Neural cell (in vitro differentiated cells): ENCODE data around the gene RNU11. TPM values are rescaled to one million over a fixed set of nuclear protein-coding genes. Genes with fewer than 3 reads are reported as not detected.
"Not testable (repeated sequence)": the region's sequence is repeated elsewhere in the genome, so short reads cannot be mapped to it uniquely, and the experiment has no call there.

ENCODE experiments used
- H2AFZ ChIP-seq: fragments of 200-600, 300-800 bp; sonication (generic), shearing (Covaris generic); 2 replicates; pipeline ENCODE4 v1.6.0; 2014; ENCODE audit warnings: low read depth, mild to moderate bottlenecking, antibody characterized with exemption, low read length, moderate library complexity
- H3F3A ChIP-seq: fragments of 200-600 bp; shearing (Covaris generic); 2 replicates; pipeline ENCODE4 v1.6.1; 2016; ENCODE audit warnings: mild to moderate bottlenecking, moderate library complexity, mixed read lengths, antibody characterized with exemption, low read length; ENCODE audit not compliant: insufficient read depth, poor library complexity, severe bottlenecking
- H3K27ac ChIP-seq: fragments of 200-600, 300-800 bp; sonication (generic), shearing (Covaris generic); 2 replicates; pipeline ENCODE4 v1.5.1; 2014; ENCODE audit warnings: mild to moderate bottlenecking, low read length, moderate library complexity
- H3K27me3 ChIP-seq: fragments of 300-800, 200-600 bp; sonication (generic), shearing (Covaris generic); 2 replicates; pipeline ENCODE4 v1.6.0; 2014; ENCODE audit warnings: mild to moderate bottlenecking, low read depth, low read length, moderate library complexity; ENCODE audit not compliant: insufficient read depth
- H3K36me3 ChIP-seq: fragments of 300-800, 200-600 bp; sonication (generic), shearing (Covaris generic); 2 replicates; pipeline ENCODE4 v1.5.1; 2014; ENCODE audit warnings: mild to moderate bottlenecking, antibody characterized with exemption, low read length, moderate library complexity; ENCODE audit not compliant: insufficient read depth
- H3K4me2 ChIP-seq: fragments of 300-800, 200-600 bp; sonication (generic), shearing (Covaris generic); 2 replicates; pipeline ENCODE4 v1.6.0; 2014; ENCODE audit warnings: mild to moderate bottlenecking, low read length
- H3K4me3 ChIP-seq: fragments of 300-800, 200-600 bp; sonication (generic), shearing (Covaris generic); 2 replicates; pipeline ENCODE4 v1.5.1; 2014; ENCODE audit warnings: mild to moderate bottlenecking, low read length, moderate library complexity
- H3K79me2 ChIP-seq: fragments of 200-600 bp; shearing (Covaris generic); replicated peaks from 2 replicates; pipeline ENCODE4 v1.6.0; 2014; ENCODE audit warnings: mild to moderate bottlenecking, low read length, moderate library complexity; ENCODE audit not compliant: insufficient read depth
- H3K9ac ChIP-seq: fragments of 300-800, 200-600 bp; sonication (generic), shearing (Covaris generic); 2 replicates; pipeline ENCODE4 v1.6.1; 2016; ENCODE audit warnings: mild to moderate bottlenecking, low read length, mixed read lengths
- H3K9me2 ChIP-seq: fragments of 200-600 bp; shearing (Covaris generic); 2 replicates; pipeline ENCODE4 v1.6.1; 2016; ENCODE audit warnings: mild to moderate bottlenecking, low read length, mixed read lengths; ENCODE audit not compliant: insufficient read depth
- H3K9me3 ChIP-seq: fragments of 200-600, 300-800 bp; sonication (generic), shearing (Covaris generic); 2 replicates; pipeline ENCODE4 v1.6.1; 2016; ENCODE audit warnings: mild to moderate bottlenecking, mixed run types, low read length, moderate library complexity, mixed read lengths
- H4K20me1 ChIP-seq: fragments of 200-600 bp; shearing (Covaris generic); 2 replicates; pipeline ENCODE4 v1.6.1; 2016; ENCODE audit warnings: mild to moderate bottlenecking, mixed run types; ENCODE audit not compliant: insufficient read depth
- EP300 ChIP-seq: fragments of 450-650 bp; conservative IDR thresholded peaks from 2 replicates; pipeline ENCODE4 v1.6.1; 2014; ENCODE audit warnings: antibody characterized with exemption, mild to moderate bottlenecking, moderate library complexity; ENCODE audit not compliant: poor library complexity, severe bottlenecking
- EZH2 ChIP-seq: fragments of 200-600, 300-800 bp; shearing (Covaris generic), sonication (generic); IDR thresholded peaks from 2 replicates; pipeline ENCODE4 v1.6.1; 2014; ENCODE audit warnings: antibody characterized with exemption, low read length, borderline replicate concordance, mild to moderate bottlenecking; ENCODE audit not compliant: insufficient read depth, poor library complexity, severe bottlenecking
- MXI1 ChIP-seq: fragments of 450-650 bp; conservative IDR thresholded peaks from 2 replicates; pipeline ENCODE4 v1.6.1; 2014; ENCODE audit warnings: antibody characterized with exemption, mild to moderate bottlenecking; ENCODE audit not compliant: poor library complexity, severe bottlenecking
- POLR2AphosphoS5 ChIP-seq: IDR thresholded peaks from 2 replicates; pipeline ENCODE4 v1.6.1; 2012
- RAD21 ChIP-seq: fragments of 450-650 bp; conservative IDR thresholded peaks from 2 replicates; pipeline ENCODE4 v1.6.1; 2014; ENCODE audit warnings: antibody characterized with exemption, mild to moderate bottlenecking, moderate library complexity
- SMC3 ChIP-seq: fragments of 450-650 bp; conservative IDR thresholded peaks from 2 replicates; pipeline ENCODE4 v1.6.1; 2014; ENCODE audit warnings: antibody characterized with exemption, mild to moderate bottlenecking, moderate library complexity; ENCODE audit not compliant: poor library complexity
- TAF1 ChIP-seq: IDR thresholded peaks from 2 replicates; pipeline ENCODE4 v1.6.1; 2012; ENCODE audit warnings: low read depth
- polyA plus RNA-seq: library from polyadenylated mRNA; depleted of rRNA; stranded (reverse); fragments of >200 nt; gene quantifications from 2 replicates; pipeline ENCODE4 v1.2.3, GENCODE V29; 2014
- TF ChIP-seq, protein P1 (sequence below): IDR thresholded peaks from 2 replicates; pipeline ENCODE4 v1.6.1; 2012; ENCODE audit warnings: borderline replicate concordance
- TF ChIP-seq, protein P2 (sequence below): fragments of 450-650 bp; IDR thresholded peaks from 2 replicates; pipeline ENCODE4 v1.5.1; 2014; ENCODE audit warnings: antibody characterized with exemption, mild to moderate bottlenecking, moderate library complexity; ENCODE audit not compliant: poor library complexity, severe bottlenecking

Gene RNU11
- polyA plus RNA-seq, 1 donor from 2014 or later = not detected

DNA sequence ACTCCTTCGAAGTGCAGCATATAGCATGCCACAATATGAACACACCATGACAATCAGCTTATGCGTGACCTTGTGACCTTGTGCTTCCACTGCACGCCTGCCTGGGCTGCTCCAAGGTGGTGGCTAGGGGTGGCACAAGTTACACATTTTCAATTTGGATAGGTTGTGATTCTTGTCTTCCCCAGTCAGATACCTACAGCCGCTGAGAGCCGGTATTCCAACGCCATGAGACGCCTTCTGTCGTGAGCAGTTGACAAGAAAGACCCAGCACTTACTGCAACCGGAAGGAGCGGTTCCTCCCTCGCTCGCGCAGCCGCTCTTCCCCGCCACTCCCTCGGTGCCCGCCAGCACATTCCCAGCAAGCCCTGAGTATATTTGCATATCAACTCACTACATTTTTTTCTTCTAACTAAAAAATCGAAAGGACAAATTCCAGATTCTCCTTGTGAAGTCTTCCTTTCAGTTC is 359 bp upstream of the RNU11 start:
- Histone ChIP-seq H3K9me2 (no peaks in the 10 kb centered on the region), H3K4me3 (peak overlapping the region; percentile 60), H3K36me3 (no peaks in the 10 kb centered on the region), H3K9me3 (no peaks in the 10 kb centered on the region), H3K27ac (peak overlapping the region; percentile 96), H4K20me1 (no peaks in the 10 kb centered on the region), H3K27me3 (no peaks in the 10 kb centered on the region), H3F3A (peaks cover 8% of the 10 kb centered on the region), H3K4me2 (peak overlapping the region; percentile 47), H2AFZ (peak overlapping the region; percentile 51), H3K79me2 (no peaks in the 10 kb centered on the region), H3K9ac (peak overlapping the region; percentile 76)
- TF ChIP-seq MXI1 (peak; percentile 22), RAD21 (no peak), POLR2AphosphoS5 (no peak), SMC3 (no peak), TAF1 (peak; percentile 80), EP300 (no peak), EZH2 (no peak)
- TF ChIP-seq, protein P1, sequence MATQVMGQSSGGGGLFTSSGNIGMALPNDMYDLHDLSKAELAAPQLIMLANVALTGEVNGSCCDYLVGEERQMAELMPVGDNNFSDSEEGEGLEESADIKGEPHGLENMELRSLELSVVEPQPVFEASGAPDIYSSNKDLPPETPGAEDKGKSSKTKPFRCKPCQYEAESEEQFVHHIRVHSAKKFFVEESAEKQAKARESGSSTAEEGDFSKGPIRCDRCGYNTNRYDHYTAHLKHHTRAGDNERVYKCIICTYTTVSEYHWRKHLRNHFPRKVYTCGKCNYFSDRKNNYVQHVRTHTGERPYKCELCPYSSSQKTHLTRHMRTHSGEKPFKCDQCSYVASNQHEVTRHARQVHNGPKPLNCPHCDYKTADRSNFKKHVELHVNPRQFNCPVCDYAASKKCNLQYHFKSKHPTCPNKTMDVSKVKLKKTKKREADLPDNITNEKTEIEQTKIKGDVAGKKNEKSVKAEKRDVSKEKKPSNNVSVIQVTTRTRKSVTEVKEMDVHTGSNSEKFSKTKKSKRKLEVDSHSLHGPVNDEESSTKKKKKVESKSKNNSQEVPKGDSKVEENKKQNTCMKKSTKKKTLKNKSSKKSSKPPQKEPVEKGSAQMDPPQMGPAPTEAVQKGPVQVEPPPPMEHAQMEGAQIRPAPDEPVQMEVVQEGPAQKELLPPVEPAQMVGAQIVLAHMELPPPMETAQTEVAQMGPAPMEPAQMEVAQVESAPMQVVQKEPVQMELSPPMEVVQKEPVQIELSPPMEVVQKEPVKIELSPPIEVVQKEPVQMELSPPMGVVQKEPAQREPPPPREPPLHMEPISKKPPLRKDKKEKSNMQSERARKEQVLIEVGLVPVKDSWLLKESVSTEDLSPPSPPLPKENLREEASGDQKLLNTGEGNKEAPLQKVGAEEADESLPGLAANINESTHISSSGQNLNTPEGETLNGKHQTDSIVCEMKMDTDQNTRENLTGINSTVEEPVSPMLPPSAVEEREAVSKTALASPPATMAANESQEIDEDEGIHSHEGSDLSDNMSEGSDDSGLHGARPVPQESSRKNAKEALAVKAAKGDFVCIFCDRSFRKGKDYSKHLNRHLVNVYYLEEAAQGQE = peak; percentile 52
- TF ChIP-seq, protein P2, sequence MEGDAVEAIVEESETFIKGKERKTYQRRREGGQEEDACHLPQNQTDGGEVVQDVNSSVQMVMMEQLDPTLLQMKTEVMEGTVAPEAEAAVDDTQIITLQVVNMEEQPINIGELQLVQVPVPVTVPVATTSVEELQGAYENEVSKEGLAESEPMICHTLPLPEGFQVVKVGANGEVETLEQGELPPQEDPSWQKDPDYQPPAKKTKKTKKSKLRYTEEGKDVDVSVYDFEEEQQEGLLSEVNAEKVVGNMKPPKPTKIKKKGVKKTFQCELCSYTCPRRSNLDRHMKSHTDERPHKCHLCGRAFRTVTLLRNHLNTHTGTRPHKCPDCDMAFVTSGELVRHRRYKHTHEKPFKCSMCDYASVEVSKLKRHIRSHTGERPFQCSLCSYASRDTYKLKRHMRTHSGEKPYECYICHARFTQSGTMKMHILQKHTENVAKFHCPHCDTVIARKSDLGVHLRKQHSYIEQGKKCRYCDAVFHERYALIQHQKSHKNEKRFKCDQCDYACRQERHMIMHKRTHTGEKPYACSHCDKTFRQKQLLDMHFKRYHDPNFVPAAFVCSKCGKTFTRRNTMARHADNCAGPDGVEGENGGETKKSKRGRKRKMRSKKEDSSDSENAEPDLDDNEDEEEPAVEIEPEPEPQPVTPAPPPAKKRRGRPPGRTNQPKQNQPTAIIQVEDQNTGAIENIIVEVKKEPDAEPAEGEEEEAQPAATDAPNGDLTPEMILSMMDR = peak; percentile 9

DNA sequence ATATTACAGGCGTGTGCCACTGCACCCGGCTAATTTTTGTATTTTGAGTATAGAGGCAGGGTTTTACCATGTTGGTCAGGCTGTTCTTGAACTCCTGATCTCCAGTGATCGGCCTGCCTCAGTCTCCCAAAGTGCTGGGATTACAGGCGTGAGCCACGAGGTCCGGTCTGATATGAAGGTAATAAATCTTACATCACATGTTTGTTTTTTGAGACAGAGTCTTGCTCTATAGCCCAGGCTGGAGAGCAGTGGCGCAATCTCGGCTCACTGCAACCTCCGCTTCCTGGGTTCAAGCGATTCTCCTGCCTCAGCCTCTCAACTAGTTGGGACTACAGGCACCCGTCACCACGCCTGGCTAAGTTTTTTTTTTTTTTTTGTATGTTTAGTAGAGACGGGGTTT is 4.7 kb downstream of the RNU11 start:
- H3K79me2 ChIP-seq, H3F3A ChIP-seq: not testable (repeated sequence)

DNA sequence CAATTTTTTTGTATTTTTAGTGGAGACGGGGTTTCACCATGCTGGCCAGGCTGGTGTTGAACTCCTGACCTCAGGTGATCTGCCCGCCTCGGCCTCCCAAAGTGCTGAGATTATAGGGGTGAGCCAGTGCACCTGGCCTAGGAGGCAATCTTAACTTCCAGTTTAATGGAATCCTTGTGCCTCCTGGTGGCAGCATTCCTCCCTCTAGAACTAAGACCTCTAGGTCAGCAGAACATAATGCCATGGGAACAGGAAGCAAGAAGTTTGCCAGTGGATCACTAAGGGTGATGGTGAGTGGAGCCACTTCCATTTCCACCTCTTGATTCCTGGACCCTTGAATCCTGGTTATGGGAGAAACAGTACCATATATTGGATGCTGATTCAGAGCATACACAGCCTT is 5.5 kb downstream of the RNU11 start:
- not testable (repeated sequence) for H3K9ac ChIP-seq, H3K9me3 ChIP-seq, H3K36me3 ChIP-seq, H3F3A ChIP-seq, H3K4me2 ChIP-seq, H3K27ac ChIP-seq, H3K27me3 ChIP-seq, H2AFZ ChIP-seq, H3K79me2 ChIP-seq, H4K20me1 ChIP-seq, H3K4me3 ChIP-seq, H3K9me2 ChIP-seq

More for the DNA sequence above, 4.7 kb downstream of the RNU11 start:
- not testable (repeated sequence) for H3K27me3 ChIP-seq, H3K4me2 ChIP-seq, H3K36me3 ChIP-seq, H3K4me3 ChIP-seq, H3K27ac ChIP-seq, H3K9me3 ChIP-seq, H4K20me1 ChIP-seq, H2AFZ ChIP-seq, H3K9ac ChIP-seq, H3K9me2 ChIP-seq

DNA sequence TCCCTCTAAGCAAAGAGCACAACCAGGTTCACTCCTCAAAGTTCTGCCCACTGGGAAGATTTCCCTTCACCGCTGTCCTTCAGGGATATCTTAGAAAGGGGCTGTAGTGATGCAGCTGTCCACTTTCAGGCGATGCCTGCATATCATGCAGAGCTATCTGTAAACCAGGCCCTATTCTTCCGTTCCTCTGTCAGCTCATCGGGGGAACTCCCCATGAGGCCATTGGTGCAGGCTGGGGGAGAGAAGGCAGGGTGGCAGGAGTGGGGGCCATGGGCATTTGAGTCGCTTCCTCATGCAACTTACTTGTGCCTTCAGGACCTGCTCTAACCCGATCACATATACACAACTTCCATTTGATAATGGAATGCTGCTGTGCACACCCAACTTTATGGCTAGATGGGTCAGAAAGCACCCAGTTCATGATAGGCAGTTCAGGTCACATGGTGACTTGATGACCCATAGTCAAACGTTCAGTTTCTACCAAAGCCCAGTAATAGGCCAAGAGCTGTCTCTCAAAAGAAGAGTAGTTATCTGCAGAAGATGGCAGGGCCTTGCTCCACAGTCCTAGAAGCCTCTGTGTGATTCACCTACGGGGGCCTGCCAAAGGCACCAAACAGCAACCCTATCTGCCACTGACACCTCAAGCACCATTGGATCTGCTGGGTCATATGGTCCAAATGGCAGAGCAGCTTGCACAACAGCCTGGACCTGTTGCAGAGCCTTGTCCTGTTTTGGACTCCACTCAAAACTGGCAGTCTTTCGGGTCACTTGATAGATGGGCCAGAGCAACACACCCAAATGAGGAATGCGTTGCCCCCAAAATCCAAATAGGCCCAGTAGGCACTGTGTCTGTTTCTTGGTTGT is 7.3 kb downstream of the RNU11 start:
- not testable (repeated sequence) for H3K9me2 ChIP-seq, H3K79me2 ChIP-seq, H3K9me3 ChIP-seq, H3K27ac ChIP-seq, H3K4me2 ChIP-seq, H2AFZ ChIP-seq, H3K27me3 ChIP-seq, H4K20me1 ChIP-seq, H3K9ac ChIP-seq, H3F3A ChIP-seq, H3K4me3 ChIP-seq, H3K36me3 ChIP-seq
